ENCODE data around the gene GRK3.

GRK3 gene

GRCh38 chr22:25742918-25743708 lies 178.6 kb downstream of the GRK3 start:
- DNase-seq: no peak

DNA sequence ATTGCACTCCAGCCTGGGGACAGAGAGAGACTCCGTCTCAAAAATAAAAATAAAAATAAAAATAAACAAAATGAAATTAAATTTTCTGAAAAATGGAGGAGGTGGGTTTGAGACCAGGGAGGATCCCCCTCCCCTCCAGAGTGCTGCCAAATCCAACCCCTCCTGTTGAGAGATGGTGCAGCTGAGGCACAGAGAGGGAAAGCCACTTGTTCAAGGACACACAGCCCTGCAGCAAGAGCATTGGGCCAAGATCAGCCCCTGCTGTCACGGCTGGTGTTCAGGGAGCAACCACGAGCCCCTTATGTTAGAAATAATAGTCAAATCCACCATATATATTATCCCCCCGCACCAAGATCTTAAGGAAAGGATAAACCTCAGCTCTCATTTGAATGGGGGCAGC lies 180.2 kb downstream of the GRK3 start:
- DNase-seq: no peak

DNA sequence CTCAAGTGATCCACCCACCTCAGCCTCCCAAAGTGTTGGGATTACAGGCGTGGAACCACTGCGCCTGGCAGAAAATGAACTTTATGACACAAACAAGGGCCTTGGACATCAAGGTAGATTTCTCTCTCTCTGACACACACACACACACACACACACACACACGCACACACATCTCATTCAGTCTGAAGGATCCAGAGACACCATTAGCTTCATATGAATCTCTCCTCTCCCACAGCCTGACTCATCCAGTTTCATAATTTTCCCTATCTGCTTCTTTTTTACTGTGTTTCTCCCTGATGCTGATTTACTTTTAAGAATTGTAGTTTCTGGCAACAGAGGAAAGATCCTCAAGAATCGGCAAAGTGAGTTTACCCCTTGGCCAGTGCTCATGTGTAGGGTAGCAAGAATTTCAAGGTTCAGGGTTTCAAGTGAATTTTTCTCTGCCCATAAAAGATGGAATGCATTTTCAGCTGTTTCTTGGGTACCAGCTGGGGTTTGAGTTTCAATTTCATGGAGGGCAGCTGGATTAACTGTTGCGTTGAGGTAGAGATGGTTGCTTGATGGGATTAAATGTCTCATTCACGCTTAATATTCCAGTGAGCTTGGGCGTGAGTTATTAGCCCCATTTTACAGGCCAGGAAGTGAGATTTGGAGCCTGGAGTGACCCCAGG lies 181.0 kb downstream of the GRK3 start:
- DNase-seq: no peak

DNA sequence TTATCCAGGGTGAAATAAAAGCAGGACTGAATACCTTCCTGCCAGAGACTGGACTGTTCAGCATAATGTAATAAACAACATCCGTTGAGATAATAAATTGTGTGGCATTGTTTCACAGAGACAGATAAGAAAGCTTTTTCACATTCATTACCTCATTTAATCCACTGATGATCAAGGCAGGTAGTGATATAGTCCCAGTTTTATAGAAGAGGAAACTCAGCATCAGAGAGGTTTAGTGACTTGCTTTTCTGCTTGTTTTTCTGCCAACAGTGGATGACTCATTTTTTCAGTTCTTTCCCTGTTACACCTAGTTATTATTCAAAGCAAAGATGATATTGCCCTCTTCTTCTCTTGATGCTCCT lies 181.5 kb downstream of the GRK3 start:
- DNase-seq: no peak

GRCh38 chr22:25747245-25747944 lies 182.9 kb downstream of the GRK3 start:
- peak; percentile 21 for DNase-seq

- DNase-seq: no peak
Measured at GRCh38 chr22:25748140-25748539, 183.7 kb downstream of the GRK3 start.

- DNase-seq: no peak
Measured at GRCh38 chr22:25748704-25749103, 184.2 kb downstream of the GRK3 start.

GRCh38 chr22:25749420-25750169 lies 185.1 kb downstream of the GRK3 start:
- DNase-seq: no peak

- no peak for DNase-seq
Measured at GRCh38 chr22:25750569-25751173, 186.2 kb downstream of the GRK3 start.

GRCh38 chr22:25751174-25751581 lies 186.7 kb downstream of the GRK3 start:
- no peak for DNase-seq

GRCh38 chr22:25752615-25753214 lies 188.2 kb downstream of the GRK3 start:
- no peak for DNase-seq

DNA sequence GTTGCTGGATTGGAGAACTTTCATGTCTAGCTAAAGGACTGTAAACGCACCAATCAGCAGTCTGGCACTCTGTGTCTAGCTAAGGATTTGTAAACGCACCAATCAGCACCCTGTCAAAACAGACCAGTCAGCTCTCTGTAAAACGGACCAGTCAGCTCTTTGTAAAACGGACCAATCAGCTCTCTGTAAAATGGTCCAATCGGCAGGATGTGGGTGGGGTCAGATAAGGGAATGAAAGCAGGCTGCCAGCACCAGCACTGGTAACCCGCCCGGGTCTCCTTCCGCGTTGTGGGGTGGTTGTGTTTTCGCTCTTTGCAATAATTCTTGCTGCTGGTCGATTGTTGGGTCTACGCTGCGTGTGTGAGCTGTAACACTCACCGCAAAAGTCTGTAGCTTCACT lies 188.8 kb downstream of the GRK3 start:
- DNase-seq: no peak

DNA sequence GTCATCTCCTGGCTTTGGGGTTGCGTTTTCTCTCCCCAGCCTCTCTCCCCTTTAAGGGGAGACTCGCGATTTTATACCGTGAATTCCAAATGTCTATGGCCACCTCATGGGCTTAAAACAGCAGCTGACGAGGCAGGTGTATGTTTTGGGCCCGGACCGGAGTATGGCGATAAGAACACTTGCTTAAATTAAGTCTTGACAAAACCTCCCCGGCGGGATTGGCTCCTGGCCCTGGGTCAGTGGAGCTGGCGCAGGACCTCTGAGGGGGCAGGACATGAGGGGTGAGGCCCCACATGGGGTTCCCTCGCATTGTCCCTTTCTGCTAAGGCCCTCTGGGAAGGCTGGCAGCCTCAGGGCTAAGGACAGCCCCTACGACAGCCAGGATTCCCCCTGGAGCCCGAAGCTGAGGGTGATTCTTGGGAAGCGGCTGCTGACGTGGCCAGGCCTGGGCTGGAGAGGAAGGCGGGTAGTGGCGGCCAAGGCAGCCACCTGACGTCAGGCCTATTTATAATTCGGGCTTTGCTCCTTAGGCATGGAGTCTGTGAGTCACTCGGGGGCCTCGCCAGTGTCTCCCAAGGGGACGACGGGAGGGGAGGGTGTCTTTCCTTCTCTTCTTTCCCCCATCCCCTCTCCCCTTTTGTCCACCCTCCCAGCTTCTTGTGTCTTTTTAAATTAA lies 190.2 kb downstream of the GRK3 start:
- DNase-seq: no peak

- no peak for DNase-seq
Measured at GRCh38 chr22:25757686-25758085, 193.2 kb downstream of the GRK3 start.

DNA sequence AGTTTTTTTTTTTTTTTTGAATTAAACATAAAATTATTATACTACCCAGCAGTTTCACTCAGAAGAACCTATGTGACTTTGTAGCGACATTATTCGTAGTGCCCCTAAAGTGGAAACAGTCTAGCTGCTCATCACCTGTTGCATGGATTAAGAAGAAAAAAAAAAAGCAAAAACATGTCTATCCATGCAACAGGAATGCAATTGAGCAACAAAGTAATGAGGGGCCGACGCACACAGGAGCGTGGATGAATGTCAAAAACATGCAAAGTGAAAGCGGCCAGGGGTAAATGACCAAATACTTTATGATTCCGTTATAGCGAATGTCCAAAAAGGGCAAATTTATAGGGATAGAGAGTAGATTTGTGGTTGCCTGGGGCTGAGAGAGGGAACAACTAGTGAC lies 193.8 kb downstream of the GRK3 start:
- DNase-seq: no peak

GRCh38 chr22:25759825-25760231 lies 195.4 kb downstream of the GRK3 start:
- peak; percentile 20 for DNase-seq

DNA sequence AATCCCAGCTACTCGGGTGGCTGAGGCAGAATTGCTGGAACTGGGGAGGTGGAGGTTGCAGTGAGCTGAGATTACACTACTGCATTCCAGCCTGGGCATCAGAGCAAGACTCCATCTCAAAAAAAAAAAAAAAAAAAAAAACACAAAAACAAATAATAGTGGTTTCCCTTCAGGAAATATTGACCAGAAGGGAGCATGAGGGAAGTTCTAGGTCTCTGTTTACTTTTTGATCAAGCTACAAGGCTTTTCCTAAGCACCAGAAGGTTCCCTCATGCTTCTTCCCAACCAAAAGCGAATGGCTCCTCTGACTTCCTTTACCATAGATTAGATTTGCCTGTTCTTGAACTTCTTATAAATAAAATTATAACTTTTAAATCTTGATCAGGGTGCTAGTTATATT lies 195.8 kb downstream of the GRK3 start:
- no peak for DNase-seq

GRCh38 chr22:25760848-25761595 lies 196.5 kb downstream of the GRK3 start:
- no peak for DNase-seq

GRCh38 chr22:25762147-25762546 lies 197.7 kb downstream of the GRK3 start:
- DNase-seq: no peak

GRCh38 chr22:25763239-25763777 lies 198.8 kb downstream of the GRK3 start:
- no peak for DNase-seq
